ENCODE results near the gene TGM2.

Gene TGM2

DNA sequence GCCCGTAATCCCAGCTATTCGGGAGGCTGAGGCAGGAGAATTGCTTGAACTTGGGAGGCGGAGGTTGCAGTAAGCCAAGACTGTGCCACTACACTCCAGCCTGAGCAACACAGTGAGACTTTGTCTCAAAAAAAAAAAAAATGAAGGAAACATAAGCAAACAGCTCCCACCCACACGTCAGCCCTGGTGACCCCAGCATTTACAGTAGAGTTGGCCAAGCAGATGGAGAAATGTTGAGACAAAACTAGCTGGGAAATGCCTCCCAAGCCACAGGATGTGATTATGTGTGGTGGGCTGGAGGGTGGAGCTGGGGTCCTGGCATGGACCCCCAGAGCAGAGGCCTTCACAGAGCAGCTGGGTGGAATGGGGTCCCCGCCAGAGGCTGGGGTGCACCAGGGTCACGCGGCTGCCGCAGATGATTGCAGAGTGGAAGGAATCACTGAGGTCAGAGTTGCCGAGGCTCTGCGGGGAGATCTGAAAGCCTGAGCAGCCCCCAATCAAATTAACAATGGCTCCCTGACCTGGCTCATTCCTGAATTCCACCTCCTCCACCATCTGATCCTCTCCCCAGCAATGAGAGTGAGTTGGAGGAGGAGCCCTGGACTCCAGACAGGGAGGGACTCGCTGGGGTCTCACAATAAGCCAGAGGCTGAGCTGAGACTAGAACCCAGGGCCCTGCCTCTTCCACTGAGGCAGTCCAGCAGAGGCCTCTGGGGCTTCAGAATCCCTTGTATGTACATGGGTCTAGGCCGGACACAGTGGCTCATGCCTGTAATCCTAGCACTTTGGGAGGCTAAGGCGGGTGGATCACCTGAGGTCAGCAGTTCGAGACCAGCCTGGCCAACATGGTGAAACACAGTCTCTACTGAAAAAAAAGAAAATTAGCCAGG lies 34.7 kb upstream of the TGM2 start:
- DNase-seq (ENCODE audit: low read depth), result peak; percentile 26

DNA sequence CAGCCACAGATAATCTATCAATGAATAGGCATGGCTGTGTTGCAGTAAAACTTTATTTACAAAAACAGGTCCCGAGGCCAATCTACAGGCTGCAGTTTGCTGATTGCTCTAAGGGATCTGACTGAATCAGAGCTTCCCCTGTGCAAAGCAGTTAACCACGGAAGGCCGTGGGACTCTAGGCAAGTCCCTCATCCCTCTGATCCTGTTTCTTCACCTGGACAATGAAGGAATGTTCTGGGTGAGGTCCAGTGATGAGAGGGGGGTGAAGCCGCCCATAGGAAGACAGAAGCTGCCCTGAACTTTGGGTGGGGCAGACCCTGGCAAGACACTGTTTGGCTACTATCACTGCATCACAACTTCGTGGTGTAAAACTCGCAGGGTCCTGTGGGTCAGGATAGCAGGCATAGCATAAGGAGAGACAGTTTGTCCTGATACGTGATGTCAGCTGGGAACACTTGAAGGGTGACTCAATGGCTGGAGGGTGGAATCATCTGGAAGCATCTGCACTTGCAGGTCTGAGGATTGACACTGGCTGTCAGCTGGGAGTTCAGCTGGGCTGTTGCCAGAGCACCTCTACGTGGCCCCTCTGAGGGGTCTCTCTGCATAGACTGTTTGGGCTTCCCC lies 33.3 kb upstream of the TGM2 start:
- DNase-seq (ENCODE audit: low read depth), result peak; percentile 73

DNA sequence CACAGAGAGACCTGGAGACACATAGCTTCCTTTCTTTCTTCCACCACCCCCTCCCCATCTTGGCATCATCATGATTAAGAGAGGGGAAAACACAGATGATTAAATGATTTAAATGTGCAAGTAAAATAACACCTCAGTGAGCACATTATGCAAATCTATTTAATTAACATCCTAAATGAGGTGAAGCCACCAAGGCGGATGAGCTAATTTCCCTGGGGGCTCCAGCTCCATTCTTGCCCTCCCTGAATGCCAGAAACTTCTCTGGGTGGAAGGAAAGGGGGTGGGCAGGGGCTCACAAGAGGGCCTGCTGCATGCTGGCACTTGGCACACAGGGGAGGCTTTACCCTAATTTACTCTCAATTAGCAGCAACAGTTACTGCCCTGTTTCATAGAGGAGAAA lies 32.5 kb upstream of the TGM2 start:
- no peak for DNase-seq (ENCODE audit: low read depth)

DNA sequence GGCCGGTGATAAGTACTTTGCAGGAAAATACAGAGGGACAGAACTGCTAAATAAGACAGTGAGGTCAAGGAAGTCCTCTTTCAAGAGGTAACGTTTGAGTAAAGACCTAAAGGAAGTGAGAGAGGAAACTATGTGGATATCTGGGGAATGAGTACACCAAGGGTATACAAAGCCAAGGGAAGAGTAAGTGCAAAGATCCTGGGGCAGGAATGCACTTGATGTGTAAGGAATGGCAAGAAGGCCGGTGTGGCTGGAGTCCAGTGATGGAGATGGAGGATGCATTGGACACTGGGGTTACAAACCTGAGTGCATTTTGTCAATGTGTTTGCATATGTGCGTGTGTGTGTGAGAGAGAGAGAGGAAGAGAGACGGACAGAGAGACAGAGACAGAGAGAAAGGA lies 32.1 kb upstream of the TGM2 start:
- peak; percentile 44 for DNase-seq (ENCODE audit: low read depth)

DNA sequence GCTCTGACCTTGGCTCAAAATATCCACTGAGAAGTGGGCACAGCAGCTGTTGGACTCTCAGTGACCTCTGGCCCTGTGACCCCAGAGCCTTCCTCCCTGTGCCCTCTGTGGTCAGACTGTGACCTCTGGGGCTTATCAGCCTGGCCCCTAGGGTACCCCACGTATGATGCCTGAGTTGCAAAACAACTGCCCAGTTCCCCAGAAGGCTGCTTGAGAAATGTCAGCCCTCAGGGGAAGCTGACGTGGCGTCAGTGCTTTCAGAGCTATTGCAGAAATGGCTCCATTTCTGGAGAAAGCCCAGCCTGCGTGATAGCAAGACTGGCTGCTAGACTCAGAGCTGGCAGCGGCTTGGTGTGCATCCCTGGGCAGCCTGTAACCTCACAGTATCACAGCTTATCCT lies 31.5 kb upstream of the TGM2 start:
- peak; percentile 93 for DNase-seq (ENCODE audit: low read depth)

DNA sequence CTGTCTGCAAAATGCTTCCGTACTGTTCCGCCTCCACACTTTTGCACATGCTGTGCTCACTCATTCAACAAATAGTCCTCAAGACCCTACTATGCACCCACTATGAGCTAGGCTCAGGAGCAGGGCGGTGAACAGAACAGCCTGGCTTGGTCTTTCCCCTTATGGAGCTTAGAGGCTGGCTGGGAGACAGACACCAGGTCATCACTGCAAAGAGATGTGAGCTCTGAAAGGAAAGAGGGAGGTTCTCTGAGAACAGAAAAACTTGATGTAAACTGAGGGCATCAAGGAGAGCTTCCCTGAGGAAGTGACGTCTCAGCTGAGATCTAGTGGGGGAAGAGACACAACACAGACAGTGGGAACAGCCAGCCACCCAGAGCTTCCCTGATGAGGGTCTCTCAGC lies 31.0 kb upstream of the TGM2 start:
- no peak for DNase-seq (ENCODE audit: low read depth)

DNA sequence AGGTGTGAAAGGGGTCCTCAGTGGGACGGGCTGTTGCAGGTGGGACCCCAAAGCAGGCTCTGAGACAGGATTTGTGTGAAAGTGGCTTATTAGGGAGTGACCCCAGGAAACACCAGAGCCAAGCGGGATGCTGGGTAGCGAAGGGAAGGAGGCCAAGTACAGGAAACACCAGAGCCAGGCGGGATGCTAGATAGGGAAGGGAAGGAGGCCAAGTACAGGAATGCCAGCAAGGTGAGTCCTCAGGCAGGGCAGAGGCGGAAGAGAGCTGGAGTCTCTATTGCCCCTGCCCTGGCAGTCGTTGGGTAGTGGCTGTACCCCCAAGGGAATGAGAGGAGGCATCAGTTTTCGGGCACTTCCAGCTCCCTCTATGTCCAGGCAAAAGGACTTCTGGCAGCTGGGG lies 30.5 kb upstream of the TGM2 start:
- no peak for DNase-seq (ENCODE audit: low read depth)

DNA sequence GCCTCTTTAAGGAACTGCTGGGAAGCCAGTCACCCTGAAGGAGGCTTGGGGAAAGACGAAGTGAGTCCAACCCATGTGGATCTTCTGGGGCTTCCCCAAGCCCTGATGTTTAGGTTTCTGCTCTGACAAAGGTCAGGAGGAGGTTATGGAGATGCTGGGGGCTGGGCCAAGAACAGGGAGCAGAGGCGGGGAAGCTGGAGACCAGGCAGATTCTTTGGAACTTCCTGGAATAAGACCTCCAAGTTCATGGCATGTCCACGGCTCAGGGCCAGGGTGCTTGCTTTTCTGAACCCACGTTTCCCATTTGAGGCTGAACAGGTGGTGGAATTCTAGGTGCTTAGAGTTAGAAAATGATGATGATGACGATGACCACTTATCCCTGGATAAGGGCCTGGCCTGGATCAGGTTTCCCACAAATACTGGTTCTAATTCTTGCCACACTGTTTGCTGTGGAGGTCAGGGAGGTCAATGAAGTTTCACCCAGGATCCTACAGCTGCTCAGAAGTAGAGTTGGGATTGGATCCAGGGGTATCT lies 30.0 kb upstream of the TGM2 start:
- DNase-seq (ENCODE audit: low read depth), result no peak

DNA sequence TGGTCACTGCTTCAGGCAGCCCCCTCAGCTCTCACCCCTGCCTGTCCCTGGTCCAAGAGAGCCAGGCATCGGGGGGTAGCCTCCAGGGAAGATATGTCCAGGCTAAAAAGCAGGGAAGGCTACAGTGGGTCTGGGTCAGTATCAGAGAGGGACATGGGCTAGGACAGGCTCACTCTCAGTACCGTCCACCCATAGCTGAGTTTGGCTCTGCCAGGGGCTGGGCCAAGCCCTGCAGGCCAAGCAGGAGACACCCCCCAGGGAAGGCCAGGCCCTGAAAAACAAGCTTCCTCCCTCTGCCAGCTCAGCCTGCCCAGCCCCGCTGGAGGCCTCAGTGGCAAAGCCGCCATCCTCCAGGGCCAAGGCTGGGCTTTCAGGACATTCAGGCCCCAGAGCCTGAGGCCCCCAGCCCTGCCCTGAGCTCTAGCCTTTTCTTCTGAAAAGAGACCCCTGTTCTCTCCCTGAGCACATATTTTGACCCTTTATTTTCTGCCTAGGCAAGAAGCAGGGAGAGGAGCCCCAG lies 28.6 kb upstream of the TGM2 start:
- DNase-seq (ENCODE audit: low read depth), result no peak

DNA sequence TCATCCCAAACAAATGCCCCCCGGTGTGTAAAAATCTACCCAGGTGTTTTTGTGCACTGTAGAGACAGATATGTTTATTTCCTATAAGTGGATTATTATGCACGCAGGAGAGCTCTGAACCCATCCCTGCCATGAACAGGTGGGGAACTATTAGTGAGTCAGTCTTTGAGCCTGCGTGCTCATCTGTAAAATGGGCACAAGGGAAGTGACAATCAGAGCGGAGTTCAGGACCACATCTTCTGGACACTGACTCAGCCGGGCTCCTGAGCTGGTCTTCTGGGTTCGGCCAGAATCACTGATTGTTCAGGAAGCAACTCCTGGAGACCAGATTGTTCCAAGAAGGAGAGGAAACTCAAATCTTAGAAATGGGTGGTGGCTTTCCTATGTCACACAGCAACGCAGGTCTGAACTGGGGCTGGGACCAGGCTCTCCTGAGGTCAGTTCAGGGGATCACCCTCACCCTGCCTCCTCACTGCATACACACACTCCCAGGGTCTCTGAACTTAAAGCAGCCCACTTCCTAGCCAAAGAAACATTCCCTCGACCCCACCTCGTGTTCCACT lies 27.3 kb upstream of the TGM2 start:
- DNase-seq (ENCODE audit: low read depth), result no peak

DNA sequence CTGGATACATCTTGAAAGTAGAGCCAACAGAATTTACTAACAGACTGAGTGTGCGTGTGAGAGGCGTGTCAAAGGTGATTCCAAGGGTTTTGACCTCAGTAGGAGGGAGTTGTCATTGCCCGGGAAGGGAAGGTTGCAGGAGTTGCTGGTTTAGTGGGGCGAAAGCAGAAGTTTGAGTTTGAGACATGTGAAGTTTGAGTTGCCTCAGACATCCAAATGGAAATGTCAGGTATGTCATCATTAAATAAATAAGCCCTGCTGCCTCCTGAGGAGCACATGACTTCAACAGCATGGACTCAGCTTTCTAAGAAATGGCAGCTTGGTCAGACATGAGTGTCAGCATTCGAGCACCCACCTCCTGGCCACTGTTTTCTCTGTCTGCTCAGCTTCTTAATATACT lies 26.6 kb upstream of the TGM2 start:
- no peak for DNase-seq (ENCODE audit: low read depth)

DNA sequence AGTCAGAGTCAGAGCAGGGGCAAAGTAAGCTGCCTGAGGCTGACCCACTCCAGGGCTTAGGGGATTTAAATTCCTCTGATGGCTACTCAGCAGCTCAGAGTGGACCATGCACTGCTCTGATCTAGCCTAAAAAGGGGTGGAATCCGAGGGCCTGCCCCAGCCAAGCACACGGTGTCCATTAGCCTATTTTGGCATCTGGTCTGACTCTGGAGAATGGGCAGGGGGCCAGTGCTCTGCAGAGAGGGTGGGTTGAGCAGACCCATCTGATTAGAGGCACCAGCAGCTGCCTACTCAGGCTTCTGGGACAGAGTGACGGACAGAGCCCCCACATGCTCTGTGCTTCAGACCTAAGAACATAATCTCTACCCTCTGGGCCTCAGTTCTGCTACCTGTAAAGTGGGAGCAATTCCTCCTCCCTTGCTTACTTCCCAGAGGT lies 25.9 kb upstream of the TGM2 start:
- DNase-seq (ENCODE audit: low read depth), result peak; percentile 48

DNA sequence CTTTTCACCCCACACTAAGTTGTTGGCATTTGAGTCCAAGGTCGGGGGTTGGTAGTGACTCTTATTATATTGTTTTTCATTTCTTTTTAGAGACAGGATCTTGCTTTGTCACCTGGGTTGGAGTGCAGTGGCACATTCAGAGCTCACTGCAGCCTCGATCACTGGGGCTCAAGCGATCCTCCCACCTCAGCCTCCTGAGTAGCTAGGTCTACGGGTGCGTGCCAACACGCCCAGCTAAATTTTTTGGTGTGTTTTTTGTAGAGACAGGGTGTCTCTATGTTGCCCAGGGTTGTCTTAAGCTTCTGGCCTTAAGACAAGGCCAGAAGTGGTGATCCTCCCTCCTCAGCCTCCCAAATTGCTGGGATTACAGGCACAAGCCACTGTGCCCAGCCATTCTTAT lies 25.1 kb upstream of the TGM2 start:
- no peak for DNase-seq (ENCODE audit: low read depth)

DNA sequence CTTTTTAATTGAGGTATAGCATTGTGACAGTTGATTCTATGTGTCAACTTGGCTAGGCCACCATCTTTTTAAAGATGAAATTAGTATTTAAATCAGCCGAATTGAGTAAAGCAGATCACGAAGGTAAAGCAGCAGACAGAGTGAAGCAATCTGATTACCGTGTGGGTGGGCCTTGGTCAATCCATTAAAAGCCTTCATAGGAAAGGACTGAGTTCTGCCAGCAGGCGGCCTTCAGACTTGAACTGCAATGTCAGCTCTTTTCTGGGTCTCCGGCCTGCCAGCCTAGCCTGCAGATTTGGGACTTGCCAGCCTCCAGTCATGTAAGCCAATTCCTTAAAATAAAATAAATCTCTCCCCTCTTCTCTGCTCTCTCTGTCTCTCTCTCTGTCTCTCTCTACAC lies 22.4 kb upstream of the TGM2 start:
- DNase-seq (ENCODE audit: low read depth), result peak; percentile 53

DNA sequence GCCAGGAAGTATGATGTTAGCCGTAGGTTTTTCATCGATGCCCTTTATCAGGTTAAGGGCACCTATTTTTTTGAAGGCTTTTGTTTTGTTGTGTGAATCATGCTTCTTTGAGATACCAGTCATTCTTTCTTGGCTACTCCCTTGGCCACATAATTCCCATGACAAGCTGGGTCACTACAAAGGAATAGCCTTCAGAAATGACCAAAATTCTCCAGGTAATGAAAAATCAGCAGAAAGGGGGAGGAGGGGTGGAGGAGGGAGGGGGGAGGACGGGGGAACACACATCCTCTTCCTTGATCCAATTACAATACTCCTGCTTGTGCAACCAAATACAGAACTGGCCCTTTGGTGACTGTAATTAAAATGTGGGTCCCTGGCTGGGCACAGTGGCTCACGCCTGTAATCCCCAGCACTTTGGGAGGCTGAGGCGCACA lies 21.7 kb upstream of the TGM2 start:
- DNase-seq (ENCODE audit: low read depth), result peak; percentile 46

DNA sequence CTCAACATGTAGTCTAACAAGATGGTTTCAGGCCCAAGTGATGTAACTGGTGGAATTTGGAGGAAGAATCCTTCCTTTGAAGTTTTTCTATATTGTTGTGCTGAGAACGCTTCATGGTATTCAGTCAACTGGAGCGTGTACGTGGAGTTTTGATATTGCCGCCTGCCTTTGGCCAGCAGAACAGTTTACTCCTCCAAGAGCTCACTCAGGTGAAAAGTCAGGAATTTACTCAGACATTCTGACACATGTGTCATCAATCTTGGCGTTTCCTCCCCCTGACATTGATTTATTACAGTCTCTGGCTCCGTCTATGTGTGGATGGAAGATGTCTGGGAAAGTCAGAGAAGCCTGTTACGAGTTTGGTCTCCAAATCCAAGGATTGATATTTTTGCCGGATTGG lies 19.0 kb upstream of the TGM2 start:
- DNase-seq (ENCODE audit: low read depth), result no peak

DNA sequence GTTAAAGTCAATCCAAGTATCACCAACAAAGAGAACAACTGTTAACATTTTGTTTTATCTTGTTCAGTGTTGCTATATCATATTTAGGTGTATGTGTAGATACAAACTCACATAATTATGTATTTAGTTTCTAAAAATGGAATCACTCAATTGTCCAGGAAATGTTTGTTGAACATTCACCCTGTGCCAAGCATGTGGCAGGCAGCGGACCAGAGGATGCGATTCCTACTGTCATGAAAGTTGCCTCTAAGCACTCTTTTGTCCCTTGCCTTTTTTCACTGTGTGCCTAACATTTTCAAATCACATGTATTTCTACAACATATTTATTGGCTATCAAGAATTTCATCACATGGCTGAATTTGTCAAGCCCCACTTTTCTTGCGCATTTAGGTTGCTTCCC lies 16.9 kb upstream of the TGM2 start:
- no peak for DNase-seq (ENCODE audit: low read depth)

DNA sequence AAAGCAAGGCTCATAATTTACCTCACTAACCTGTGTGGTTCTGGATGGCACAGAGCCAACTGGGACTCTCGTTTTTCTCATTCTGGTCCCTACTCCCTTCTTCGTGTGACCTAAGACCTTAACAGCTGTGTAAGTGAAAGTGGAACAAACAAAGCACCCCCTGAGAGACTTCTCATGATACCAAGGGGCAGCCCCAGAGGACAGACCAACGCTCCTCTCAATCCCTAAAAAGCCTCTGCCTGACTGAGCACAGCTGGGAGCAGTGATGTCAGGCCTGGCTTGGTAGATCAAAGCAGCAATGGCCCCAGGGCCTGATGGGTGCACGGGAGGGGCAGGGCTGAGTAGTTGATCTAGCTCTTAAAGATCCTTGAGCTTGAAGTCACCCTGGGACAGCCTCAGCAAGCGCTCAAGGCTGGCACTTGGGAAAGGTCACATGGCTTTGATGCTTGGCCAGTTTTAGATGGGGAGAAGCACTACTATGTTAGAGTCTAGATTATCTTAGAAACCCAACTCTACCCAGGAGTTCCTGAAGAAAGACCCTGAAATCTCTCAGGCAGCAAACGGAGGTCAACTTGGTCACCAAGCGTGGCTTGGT lies 16.2 kb upstream of the TGM2 start:
- peak; percentile 65 for DNase-seq (ENCODE audit: low read depth)

DNA sequence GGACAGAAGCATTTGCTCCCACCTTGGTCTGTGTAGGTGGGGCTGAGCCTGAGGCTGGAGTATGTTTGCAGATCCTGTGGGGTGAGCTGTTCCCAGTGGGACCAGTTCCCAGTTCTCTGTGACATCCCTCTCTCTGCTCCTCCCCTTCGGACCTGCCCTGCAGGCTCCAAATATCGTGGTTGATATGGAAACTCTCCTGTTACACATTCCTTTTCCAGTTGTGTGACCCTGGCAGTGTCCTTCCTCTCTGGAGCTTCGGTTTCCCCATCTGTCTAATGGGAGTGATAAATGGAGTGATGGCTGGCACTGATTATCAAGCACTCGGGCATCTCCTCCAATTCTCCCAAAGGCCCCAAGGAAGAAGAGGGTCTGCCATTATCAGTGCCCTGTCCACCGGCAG lies 15.7 kb upstream of the TGM2 start:
- peak; percentile 82 for DNase-seq (ENCODE audit: low read depth)

DNA sequence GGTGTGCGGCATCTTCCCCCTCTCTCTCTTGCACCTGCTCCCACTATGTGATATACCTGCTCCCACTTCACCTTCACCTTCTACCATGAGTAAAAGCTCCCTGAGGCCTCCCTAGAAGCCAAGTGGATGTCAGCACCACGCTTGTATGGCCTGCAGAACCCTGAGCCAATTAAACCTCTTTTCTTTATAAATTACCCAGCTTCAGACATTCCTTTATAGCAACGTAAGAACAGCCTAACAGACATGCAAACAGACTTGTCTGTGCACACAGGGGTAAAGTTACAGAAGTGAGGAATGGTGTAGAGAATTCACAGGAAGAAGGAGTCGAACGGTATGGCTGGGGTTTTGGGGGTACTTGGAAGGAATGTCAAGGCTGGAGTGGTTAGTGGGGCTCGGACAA lies 14.8 kb upstream of the TGM2 start:
- DNase-seq (ENCODE audit: low read depth), result peak; percentile 62

DNA sequence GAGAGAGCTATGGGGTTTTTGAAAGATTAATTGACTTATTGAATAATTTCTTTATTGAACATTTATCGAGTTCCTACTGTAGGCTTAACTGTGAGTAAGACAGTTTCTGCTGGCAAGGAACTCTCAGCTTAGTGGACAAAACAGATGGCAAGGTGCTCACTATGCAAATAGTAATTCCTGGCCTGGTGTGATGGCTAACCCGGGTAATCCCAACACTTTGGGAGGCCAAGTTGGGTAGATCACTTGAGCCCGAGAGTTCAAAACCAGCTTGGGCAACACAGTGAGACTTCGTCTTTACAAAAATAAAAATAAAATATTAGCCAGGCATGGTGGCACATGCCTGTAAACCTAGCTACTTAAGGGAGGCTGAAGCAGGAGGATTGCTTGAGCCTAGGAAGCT lies 13.5 kb upstream of the TGM2 start:
- no peak for DNase-seq (ENCODE audit: low read depth)

DNA sequence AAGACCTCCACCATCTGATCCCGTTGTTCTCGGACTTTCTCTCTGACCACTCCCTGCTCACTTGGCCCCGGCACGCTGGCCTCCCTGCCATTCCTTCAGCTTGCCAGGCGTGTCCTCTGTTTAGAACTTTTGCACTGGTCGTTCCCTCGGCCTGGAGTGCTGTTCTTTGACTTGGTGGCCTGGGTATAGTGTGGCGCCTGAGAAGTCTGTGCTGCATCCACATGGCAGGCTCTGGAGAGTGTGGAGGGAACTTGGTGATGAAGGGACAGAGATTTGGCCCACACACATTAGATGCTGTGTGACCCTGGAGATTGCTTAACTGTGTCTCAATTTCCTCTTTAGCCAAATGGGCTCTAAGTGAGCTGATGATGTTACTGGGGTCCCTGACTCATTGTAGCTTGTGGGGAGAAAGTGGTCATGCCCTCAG lies 13.0 kb upstream of the TGM2 start:
- DNase-seq (ENCODE audit: low read depth), result no peak

All from EH (cell line).